ENCODE measurements around the gene E2F4. TPM values are rescaled to one million over a fixed set of nuclear protein-coding genes. Genes with fewer than 3 reads are reported as not detected.
A peak's percentile ranks its signal among the peaks of the same experiment; 100 is the strongest.

E2F4 gene
- total RNA-seq, 1 donor from 2014 or later = 132 TPM

DNA sequence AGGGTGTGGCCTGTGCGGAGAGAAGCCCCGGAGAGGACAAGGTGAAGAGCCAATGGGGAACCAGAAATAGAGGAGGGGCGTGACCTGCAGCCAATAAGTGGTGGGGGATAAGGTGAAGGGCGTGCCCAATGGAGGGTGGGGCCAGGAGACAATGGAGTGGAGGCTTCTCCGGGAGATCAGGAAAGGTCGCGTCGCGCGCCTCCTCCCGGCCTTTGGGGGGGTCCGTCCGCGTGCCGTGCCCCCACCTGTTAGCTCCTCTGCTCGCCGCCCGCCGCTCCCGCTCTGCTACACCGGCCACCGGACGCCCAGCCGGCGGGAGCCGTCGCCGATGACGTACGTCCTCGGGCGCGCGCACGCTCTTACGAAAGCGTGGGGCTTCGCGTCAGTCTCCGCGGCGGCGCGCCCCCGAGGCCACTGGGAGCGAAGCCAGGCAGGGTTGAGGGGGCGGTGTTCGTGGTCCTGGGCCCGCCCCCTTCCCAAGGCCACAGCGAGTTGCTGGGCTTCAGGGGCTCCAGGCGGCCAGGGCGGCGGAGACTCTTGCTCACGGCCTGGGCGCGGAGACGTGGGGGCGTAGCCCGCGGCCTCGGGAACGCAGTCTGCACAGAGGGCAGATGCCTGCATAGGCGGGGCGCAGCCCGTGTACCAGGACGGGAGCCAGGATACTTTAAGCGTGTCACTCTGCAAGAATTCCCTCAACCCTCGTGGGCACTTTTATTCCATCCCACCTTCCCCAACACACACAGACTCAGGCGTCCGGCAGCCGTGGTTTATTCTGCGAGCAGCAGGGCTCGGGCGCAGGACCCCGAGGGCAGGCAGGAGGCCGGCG is 8.1 kb upstream of the E2F4 start, which contains the start of gene MATCAP1:
Gene MATCAP1, minus strand, starts transcription at position 337 of the 826 bp plus-strand sequence. CDS start 3,353 bp downstream, outside the sequence.
- peak; percentile 95 for DNase-seq (ENCODE audit: low spot score)
- Mint-ChIP-seq H3K27me3 (ENCODE audit: low read depth) (peaks cover 7% of the 10 kb centered on the region), H3K36me3 (ENCODE audit: low read depth) (peaks cover 2% of the 10 kb centered on the region), H3K9me3 (no peaks in the 10 kb centered on the region), H3K27ac (no peak within 1 kb of the TSS), H3K4me3 (ENCODE audit: low read depth) (peak within 1 kb of the TSS; percentile 70), H3K4me1 (ENCODE audit: low read depth) (peaks cover 12% of the 10 kb centered on the region)
- intact Hi-C loops (cut with micrococcal nuclease) = loop anchor here (2.0 to 10.0 kb wide), 7 partner anchors 13 to 237 kb away; partner anchors contain the start of genes FHOD1, NOL3, SLC9A5 and TMEM208

DNA sequence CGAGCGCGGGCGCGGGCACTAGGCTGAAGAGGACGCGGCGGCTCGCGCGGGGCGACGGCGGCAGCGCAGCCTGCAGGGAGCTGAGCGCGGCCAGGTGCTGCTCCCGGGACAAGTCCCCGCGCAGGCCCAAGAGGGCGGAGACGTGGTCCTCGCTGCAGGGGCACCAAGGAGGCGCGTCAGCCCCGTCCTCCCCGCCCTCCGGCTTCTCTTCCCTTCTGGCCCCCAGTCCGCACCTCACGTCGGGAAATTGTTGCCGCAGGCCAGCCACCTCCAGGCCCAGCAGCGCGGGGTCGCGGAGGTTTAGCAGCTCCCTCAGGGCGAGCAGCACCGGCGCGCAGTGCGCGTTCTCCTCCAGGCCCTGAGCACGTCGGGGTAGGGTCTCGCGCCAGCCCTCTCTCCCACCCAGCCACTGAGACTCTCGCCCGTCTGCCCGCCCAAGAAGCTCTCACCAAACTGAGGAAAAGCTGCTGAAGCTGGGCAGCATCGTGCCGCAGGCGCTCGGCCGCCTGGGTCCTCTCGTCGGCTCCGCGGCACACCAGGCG is 7.4 kb upstream of the E2F4 start:
- Mint-ChIP-seq H3K4me3 (ENCODE audit: low read depth) (peak overlapping the region; percentile 70), H3K27ac (no peak overlapping the region), H3K36me3 (ENCODE audit: low read depth) (no peaks in the 10 kb centered on the region), H3K9me3 (no peaks in the 10 kb centered on the region), H3K4me1 (ENCODE audit: low read depth) (peaks cover 9% of the 10 kb centered on the region), H3K27me3 (ENCODE audit: low read depth) (peaks cover 7% of the 10 kb centered on the region)
- DNase-seq (ENCODE audit: low spot score) = no peak
- intact Hi-C loops (cut with micrococcal nuclease) = loop anchor here (2.0 to 10.0 kb wide), 6 partner anchors 14 to 238 kb away; partner anchors contain the start of genes FHOD1, NOL3, SLC9A5 and TMEM208

DNA sequence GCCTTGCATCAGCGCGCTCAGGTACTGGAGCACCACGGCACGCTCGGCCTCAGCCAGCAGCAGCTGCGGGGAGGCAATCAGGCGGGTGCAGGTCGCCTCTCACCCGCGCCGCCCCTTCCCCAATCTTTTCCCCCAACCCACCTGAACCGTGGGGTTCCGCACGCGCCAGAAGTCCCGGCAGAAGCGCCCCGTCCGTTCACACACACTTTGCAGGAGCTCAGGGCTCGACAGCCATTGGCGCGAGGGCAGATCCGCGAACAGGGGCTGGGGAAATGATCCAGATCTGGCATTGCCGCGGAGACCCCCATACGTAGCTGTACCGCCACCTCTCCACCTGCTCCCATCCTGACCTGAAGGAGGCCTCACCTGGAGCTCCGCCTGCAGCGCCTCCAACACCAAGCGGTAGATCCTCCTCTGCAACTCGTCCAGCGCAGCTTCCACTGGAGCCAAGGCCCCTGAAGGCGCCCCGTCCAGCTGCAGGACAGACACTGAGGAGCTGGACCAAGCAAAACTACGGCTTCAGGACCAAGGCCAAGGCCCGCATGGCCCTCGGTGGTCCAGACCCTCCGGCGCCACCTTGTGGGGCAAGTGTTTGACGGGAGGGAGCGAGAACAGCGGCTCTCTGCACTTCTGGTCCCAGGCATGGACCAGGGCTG is 6.8 kb upstream of the E2F4 start:
- H3K4me3 Mint-ChIP-seq (ENCODE audit: low read depth) = peak overlapping the region; percentile 91
- peaks cover 9% of the 10 kb centered on the region for H3K4me1 Mint-ChIP-seq (ENCODE audit: low read depth)
- no peaks in the 10 kb centered on the region for H3K9me3 Mint-ChIP-seq
- H3K27ac Mint-ChIP-seq = peak overlapping the region; percentile 65
- DNase-seq (ENCODE audit: low spot score) = peak; percentile 77
- intact Hi-C loops (cut with micrococcal nuclease) = loop anchor here (2.0 to 10.0 kb wide), 7 partner anchors 14 to 238 kb away; partner anchors contain the start of genes B3GNT9, FHOD1, NOL3 and SLC9A5
- H3K36me3 Mint-ChIP-seq (ENCODE audit: low read depth) = no peaks in the 10 kb centered on the region
- peaks cover 7% of the 10 kb centered on the region for H3K27me3 Mint-ChIP-seq (ENCODE audit: low read depth)

DNA sequence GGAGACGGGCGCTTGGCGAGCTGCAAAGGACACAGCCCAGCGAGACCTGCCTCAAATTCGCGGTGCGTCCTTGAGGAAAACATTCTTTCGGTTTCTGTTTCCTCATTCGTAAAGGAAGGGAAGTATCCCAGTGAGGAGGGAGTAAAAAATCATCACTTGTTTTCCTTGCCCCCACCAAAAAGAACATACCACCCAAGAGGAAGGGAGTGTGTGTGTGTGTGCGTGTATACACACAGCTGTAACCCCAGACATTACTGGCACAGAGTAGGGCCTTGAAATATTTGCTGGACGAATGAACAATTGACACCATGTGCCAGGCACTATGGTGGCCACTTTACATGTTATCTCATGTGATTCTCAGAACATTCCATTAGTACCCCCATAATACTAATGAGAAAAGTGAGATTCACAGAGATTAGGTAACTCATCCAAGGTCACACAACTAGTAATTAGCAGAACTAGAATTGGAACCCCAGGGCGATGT is 6.3 kb upstream of the E2F4 start:
- no peak for DNase-seq (ENCODE audit: low spot score)
- Mint-ChIP-seq H3K9me3 (no peaks in the 10 kb centered on the region), H3K36me3 (ENCODE audit: low read depth) (no peaks in the 10 kb centered on the region), H3K27ac (no peak overlapping the region), H3K27me3 (ENCODE audit: low read depth) (peaks cover 7% of the 10 kb centered on the region), H3K4me1 (ENCODE audit: low read depth) (peaks cover 9% of the 10 kb centered on the region), H3K4me3 (ENCODE audit: low read depth) (no peak overlapping the region)
- intact Hi-C loops (cut with micrococcal nuclease) = loop anchor here (2.0 to 10.0 kb wide), 5 partner anchors 15 to 239 kb away; partner anchors contain the start of genes B3GNT9 and NOL3

DNA sequence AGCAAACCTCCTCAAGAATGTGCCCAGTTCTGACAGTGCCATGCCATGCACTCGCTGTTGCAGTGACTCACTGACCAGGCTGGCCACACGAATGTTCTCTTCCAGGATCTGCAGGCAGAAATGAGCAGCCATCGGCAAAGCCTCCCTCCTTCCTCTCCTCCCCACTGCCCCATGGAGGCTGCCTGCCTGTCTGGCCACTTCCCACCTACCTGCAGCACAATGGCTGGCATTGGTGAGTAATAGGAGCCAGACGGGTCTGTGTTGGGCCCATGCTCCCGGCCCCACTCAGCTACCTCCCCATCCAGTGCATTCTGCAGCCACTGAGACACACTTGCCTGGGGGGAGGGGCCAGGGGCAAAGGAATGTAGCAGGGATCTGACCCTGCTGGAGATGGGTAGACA is 5.4 kb upstream of the E2F4 start:
- intact Hi-C loops (cut with micrococcal nuclease) = loop anchor here (5.0 to 10.0 kb wide), 2 partner anchors 34 to 172 kb away; partner anchors contain the start of gene B3GNT9
- DNase-seq (ENCODE audit: low spot score) = no peak
- Mint-ChIP-seq H3K4me1 (ENCODE audit: low read depth) (peaks cover 13% of the 10 kb centered on the region), H3K27me3 (ENCODE audit: low read depth) (peaks cover 7% of the 10 kb centered on the region), H3K36me3 (ENCODE audit: low read depth) (no peaks in the 10 kb centered on the region), H3K4me3 (ENCODE audit: low read depth) (no peak overlapping the region), H3K9me3 (no peaks in the 10 kb centered on the region), H3K27ac (no peak overlapping the region)

DNA sequence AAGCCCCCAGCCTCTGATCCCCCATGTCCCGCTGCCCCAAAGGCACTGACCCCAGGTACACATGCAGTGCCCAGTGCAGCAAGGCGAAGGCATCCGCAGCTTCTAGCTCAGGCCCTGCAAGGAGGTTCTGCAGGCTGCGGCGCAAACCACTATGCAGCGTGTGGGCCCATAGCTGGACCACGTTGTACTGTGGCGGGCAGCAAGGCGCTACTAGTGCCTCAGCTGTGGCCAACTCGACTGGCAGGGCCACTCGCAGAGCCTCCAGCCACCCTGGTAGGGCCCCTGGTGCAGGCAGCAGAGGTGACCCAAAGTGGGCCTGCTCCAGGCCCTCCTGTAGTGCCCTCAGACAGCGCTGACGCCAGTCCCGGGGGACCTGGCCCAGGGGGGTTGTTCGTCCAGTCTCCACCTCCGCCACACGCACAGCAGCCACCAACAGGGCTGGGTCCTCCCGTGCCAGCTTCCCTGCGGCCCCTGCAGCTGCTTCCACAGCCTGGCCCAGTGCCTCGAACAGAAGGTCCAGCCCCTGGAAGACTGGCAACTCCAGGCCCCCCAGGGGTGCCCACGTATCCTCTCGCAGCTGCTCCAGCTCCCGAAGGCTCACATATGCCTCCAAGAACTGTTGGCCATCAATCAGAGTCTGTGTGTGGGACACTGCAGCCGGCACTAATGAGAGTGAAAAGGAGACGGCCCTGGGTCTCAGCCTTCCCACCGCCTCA is 4.6 kb upstream of the E2F4 start:
- Mint-ChIP-seq H3K9me3 (no peaks in the 10 kb centered on the region), H3K4me3 (ENCODE audit: low read depth) (no peak overlapping the region), H3K36me3 (ENCODE audit: low read depth) (no peaks in the 10 kb centered on the region), H3K27ac (no peak overlapping the region), H3K27me3 (ENCODE audit: low read depth) (peaks cover 7% of the 10 kb centered on the region), H3K4me1 (ENCODE audit: low read depth) (peaks cover 15% of the 10 kb centered on the region)
- intact Hi-C loops (cut with micrococcal nuclease) = loop anchor here (5.0 to 10.0 kb wide), 2 partner anchors 35 to 173 kb away; partner anchors contain the start of gene B3GNT9
- no peak for DNase-seq (ENCODE audit: low spot score)

DNA sequence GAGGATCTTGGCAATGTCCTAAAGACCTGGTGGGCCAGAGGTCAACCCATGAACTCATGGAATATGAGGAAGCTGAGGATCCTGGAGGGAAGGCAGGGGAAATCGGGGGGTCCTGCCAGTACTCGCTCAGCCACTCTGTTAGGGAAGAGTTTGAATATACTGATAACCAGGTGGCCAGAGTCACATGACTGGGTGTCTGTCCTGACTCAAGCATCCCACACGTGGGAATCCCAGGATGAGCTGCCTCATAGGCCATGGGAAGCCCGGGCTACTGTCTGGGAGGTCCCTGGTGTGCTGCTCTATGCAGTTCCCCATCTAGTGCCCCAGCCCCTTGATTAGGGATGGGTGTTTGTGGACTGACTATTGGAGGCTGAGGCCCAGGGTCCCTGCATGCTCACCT is 3.6 kb upstream of the E2F4 start:
- peaks cover 7% of the 10 kb centered on the region for H3K27me3 Mint-ChIP-seq (ENCODE audit: low read depth)
- H3K4me3 Mint-ChIP-seq (ENCODE audit: low read depth) = no peak overlapping the region
- intact Hi-C loops (cut with micrococcal nuclease) = loop anchor here (5.0 to 10.0 kb wide), 2 partner anchors 36 to 174 kb away; partner anchors contain the start of gene B3GNT9

DNA sequence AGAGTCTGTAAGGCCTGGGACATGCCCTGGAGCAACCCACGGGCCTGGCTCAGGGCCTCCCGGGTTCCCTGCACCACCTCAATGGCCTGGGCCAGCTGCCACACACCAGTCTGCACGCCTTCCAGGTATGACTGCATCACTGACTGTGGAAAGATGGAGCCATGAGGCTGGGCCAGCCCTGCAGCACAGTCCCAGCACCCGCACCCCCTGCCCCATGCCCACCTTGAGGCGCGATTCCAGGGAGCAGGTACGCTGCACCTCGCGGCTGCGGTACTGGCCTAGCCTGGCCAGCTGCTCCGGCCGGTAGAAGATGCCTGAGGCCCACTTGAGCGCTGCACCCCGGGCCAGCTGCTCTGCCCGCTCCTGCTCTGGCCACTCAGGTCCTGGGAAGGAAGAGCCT is 3.2 kb upstream of the E2F4 start:
- Mint-ChIP-seq H3K27me3 (ENCODE audit: low read depth) (peaks cover 7% of the 10 kb centered on the region), H3K4me1 (ENCODE audit: low read depth) (peaks cover 28% of the 10 kb centered on the region), H3K36me3 (ENCODE audit: low read depth) (peaks cover 15% of the 10 kb centered on the region), H3K4me3 (ENCODE audit: low read depth) (no peak overlapping the region), H3K9me3 (no peaks in the 10 kb centered on the region), H3K27ac (no peak overlapping the region)
- intact Hi-C loops (cut with micrococcal nuclease) = loop anchor here (5.0 to 10.0 kb wide), 2 partner anchors 36 to 174 kb away; partner anchors contain the start of gene B3GNT9
- no peak for DNase-seq (ENCODE audit: low spot score)

More for the DNA sequence above, 3.6 kb upstream of the E2F4 start:
- peaks cover 10% of the 10 kb centered on the region for H3K36me3 Mint-ChIP-seq (ENCODE audit: low read depth)
- no peak overlapping the region for H3K27ac Mint-ChIP-seq
- no peak for DNase-seq (ENCODE audit: low spot score)
- H3K4me1 Mint-ChIP-seq (ENCODE audit: low read depth) = peaks cover 23% of the 10 kb centered on the region
- no peaks in the 10 kb centered on the region for H3K9me3 Mint-ChIP-seq

DNA sequence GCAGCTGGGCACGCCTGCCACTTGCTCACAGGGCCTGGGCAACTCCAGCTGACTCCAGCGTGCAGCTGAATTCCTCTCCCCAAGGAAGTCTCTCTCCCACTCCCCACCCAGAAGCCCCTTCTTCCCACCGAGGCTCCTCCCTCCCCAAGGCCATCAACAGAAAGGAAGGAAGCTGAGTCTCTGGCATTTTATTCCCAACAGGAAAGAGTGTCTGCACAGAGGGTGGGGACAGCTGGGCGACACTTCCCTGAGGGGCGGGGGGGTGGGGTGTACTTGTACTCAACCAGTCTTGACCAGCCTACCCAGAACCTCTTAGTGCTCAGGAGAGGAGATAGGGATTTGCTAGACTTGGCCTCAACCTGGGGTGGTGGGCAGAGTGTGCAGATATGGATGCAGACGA is 1.9 kb upstream of the E2F4 start, which contains the start of gene EXOC3L1:
Gene EXOC3L1, minus strand, starts transcription at position 96 of the 400 bp plus-strand sequence. CDS start 460 bp downstream, outside the sequence.
- Mint-ChIP-seq H3K27me3 (ENCODE audit: low read depth) (peaks cover 7% of the 10 kb centered on the region), H3K4me3 (ENCODE audit: low read depth) (no peak within 1 kb of the TSS), H3K4me1 (ENCODE audit: low read depth) (peaks cover 30% of the 10 kb centered on the region), H3K9me3 (no peaks in the 10 kb centered on the region), H3K36me3 (ENCODE audit: low read depth) (peaks cover 27% of the 10 kb centered on the region), H3K27ac (no peak within 1 kb of the TSS)
- intact Hi-C loops (cut with micrococcal nuclease) = no loop called here
- DNase-seq (ENCODE audit: low spot score) = no peak

DNA sequence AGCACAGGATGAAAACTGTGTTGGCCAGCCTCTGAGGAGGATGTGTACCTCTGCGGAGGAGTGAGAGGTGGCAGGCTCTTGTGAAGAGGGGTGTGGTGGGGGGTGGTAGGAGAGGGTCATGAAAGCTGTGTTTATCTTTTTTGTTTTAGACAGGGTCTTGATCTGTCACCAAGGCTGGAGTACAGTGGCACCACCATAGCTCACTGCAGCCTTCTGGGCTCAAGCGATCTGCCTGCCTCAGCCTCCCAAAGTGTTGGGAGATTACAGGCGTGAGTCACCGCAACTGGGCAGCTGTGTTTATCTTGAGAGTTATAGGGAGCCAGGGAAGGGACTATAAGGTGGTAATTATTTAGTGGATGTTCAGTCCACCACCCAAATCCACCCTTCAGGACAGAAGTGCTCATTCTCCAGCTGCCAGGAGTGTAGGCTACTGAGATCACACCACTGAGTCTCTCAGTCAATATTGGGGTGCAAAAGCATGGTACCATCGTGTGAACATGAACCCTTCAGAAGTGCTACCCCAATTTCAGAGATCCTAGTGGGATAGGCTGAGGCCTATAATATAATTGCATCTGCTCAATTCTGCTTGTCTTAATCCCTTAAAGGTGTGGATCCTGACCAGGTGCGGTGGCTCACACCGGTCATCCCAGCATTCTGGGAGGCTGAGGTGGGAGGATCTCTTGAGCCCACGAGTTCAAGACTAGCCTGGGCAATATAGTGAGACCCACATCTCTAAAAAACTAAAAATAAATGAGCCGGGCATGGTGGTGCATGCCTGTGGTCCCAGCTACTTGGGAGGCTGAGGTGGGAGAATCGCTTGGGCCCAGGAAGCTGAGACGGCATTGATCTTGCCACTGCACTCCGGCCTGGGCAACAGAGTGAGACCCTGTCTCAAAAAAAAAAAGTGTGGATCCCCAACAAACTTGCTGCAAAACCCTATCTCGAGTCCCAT is 1.2 kb upstream of the E2F4 start:
- Mint-ChIP-seq H3K36me3 (ENCODE audit: low read depth) (peaks cover 34% of the 10 kb centered on the region), H3K27ac (no peak overlapping the region), H3K4me1 (ENCODE audit: low read depth) (peaks cover 23% of the 10 kb centered on the region), H3K4me3 (ENCODE audit: low read depth) (peak overlapping the region; percentile 85), H3K27me3 (ENCODE audit: low read depth) (no peaks in the 10 kb centered on the region), H3K9me3 (no peaks in the 10 kb centered on the region)
- no peak for DNase-seq (ENCODE audit: low spot score)
- intact Hi-C loops (cut with micrococcal nuclease) = no loop called here

DNA sequence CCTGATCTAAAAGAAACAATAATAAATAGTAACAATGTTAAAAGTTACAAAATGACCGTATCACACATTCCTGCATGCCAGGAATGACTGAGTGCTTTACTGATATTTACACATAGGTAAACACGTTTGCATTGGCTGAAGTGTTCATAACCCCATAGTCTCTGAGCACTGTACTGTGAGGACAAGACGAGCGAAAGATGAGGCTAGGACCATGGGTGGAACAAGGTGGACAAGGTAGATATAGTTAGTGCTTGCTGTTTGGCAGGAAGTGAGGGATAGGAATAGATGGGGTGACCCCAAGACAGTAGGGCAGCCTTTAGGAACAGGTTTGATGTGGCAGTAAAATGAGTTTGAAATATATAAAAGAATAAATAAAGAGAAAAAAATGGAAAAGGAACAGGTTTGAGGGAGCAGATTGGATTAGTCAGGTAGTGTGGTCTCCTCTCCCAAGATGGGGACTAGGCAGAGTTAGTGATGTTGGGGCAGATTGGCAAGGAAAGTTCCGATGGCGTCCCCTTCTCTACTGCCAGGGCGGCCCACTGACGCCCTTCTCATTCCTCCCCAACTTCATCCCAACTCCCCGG is 452 bp upstream of the E2F4 start:
- Mint-ChIP-seq H3K36me3 (ENCODE audit: low read depth) (peaks cover 42% of the 10 kb centered on the region), H3K9me3 (no peaks in the 10 kb centered on the region), H3K27ac (peak overlapping the region; percentile 59), H3K4me1 (ENCODE audit: low read depth) (peaks cover 29% of the 10 kb centered on the region), H3K4me3 (ENCODE audit: low read depth) (peak overlapping the region; percentile 85), H3K27me3 (ENCODE audit: low read depth) (no peaks in the 10 kb centered on the region)
- no peak for DNase-seq (ENCODE audit: low spot score)
- intact Hi-C loops (cut with micrococcal nuclease) = no loop called here

All from activated T-helper 2 cell treated with anti-CD3 and anti-CD28 coated beads, Interferon-gamma antibody, Interleukin-2, Interleukin-4, amounts not matched to agents 10 μg/mL and 5 μg/mL and 100 μg/mL, durations not matched to agents 14 hours and 24 hours and 36 hours (primary cell).